ENCODE data around the gene INAFM2. TPM values are rescaled to one million over a fixed set of nuclear protein-coding genes. Genes with fewer than 3 reads are reported as not detected.

The INAFM2 gene
- total and polyA plus RNA-seq, 9 donors: 10.7 to 16.7 (median 13.3) TPM

- Histone ChIP-seq H3K27me3 (ENCODE audit: control insufficient read depth, insufficient read depth, low read length) (no peaks in the 10 kb centered on the region), H3K27ac (ENCODE audit: low read length) (peak overlapping the region; percentile 84), H3K4me1 (ENCODE audit: control insufficient read depth, insufficient read depth, low read length) (peaks cover 71% of the 10 kb centered on the region), H3K9me3 (replicated peaks; ENCODE audit: control insufficient read depth, low read depth, low read length) (no peaks in the 10 kb centered on the region), H3K4me3 (ENCODE audit: low read length) (no peak overlapping the region), H3K36me3 (ENCODE audit: control insufficient read depth, insufficient read depth, low read length) (no peaks in the 10 kb centered on the region)
- 94% methylated on average over 2 of the region's 3 CpGs for WGBS (ENCODE audit: insufficient coverage)
- no peak for DNase-seq
These were observed 11.0 kb downstream of the INAFM2 start for GRCh38 chr15:40334541-40334940.

GRCh38 chr15:40334941-40335795 lies 11.7 kb downstream of the INAFM2 start:
- peaks cover 73% of the 10 kb centered on the region for H3K4me1 ChIP-seq (ENCODE audit: control insufficient read depth, insufficient read depth, low read length)
- H3K27me3 ChIP-seq (ENCODE audit: control insufficient read depth, insufficient read depth, low read length): no peaks in the 10 kb centered on the region
- no peak for DNase-seq
- peak overlapping the region; percentile 84 for H3K27ac ChIP-seq (ENCODE audit: low read length)
- no peaks in the 10 kb centered on the region for H3K9me3 ChIP-seq (replicated peaks; ENCODE audit: control insufficient read depth, low read depth, low read length)
- 67% methylated on average over 22 of the region's 26 CpGs for WGBS (ENCODE audit: insufficient coverage)
- H3K36me3 ChIP-seq (ENCODE audit: control insufficient read depth, insufficient read depth, low read length): no peaks in the 10 kb centered on the region
- no peak overlapping the region for H3K4me3 ChIP-seq (ENCODE audit: low read length)

GRCh38 chr15:40335938-40336743 lies 12.6 kb downstream of the INAFM2 start:
- Histone ChIP-seq H3K36me3 (ENCODE audit: control insufficient read depth, insufficient read depth, low read length) (no peaks in the 10 kb centered on the region), H3K4me1 (ENCODE audit: control insufficient read depth, insufficient read depth, low read length) (peaks cover 73% of the 10 kb centered on the region), H3K27ac (ENCODE audit: low read length) (no peak overlapping the region), H3K9me3 (replicated peaks; ENCODE audit: control insufficient read depth, low read depth, low read length) (no peaks in the 10 kb centered on the region), H3K4me3 (ENCODE audit: low read length) (no peak overlapping the region), H3K27me3 (ENCODE audit: control insufficient read depth, insufficient read depth, low read length) (no peaks in the 10 kb centered on the region)
- WGBS (ENCODE audit: insufficient coverage): 52% methylated on average over 8 of the region's 13 CpGs
- DNase-seq: no peak

GRCh38 chr15:40336744-40337122 lies 13.2 kb downstream of the INAFM2 start:
- Histone ChIP-seq H3K4me1 (ENCODE audit: control insufficient read depth, insufficient read depth, low read length) (peaks cover 75% of the 10 kb centered on the region), H3K27me3 (ENCODE audit: control insufficient read depth, insufficient read depth, low read length) (no peaks in the 10 kb centered on the region), H3K9me3 (replicated peaks; ENCODE audit: control insufficient read depth, low read depth, low read length) (no peaks in the 10 kb centered on the region), H3K4me3 (ENCODE audit: low read length) (no peak overlapping the region), H3K27ac (ENCODE audit: low read length) (no peak overlapping the region), H3K36me3 (ENCODE audit: control insufficient read depth, insufficient read depth, low read length) (no peaks in the 10 kb centered on the region)
- WGBS (ENCODE audit: insufficient coverage): 37% methylated on average over 2 of the region's 5 CpGs
- no peak for DNase-seq

- H3K4me3 ChIP-seq (ENCODE audit: low read length): no peak overlapping the region
- no peak overlapping the region for H3K27ac ChIP-seq (ENCODE audit: low read length)
- H3K4me1 ChIP-seq (ENCODE audit: control insufficient read depth, insufficient read depth, low read length): peaks cover 75% of the 10 kb centered on the region
These were observed 14.1 kb downstream of the INAFM2 start for GRCh38 chr15:40337597-40337996.

GRCh38 chr15:40338041-40338657 lies 14.7 kb downstream of the INAFM2 start:
- H3K27me3 ChIP-seq (ENCODE audit: control insufficient read depth, insufficient read depth, low read length): no peaks in the 10 kb centered on the region
- no peaks in the 10 kb centered on the region for H3K36me3 ChIP-seq (ENCODE audit: control insufficient read depth, insufficient read depth, low read length)
- H3K9me3 ChIP-seq (replicated peaks; ENCODE audit: control insufficient read depth, low read depth, low read length): no peaks in the 10 kb centered on the region
- H3K27ac ChIP-seq (ENCODE audit: low read length): no peak overlapping the region
- no peak overlapping the region for H3K4me3 ChIP-seq (ENCODE audit: low read length)
- WGBS (ENCODE audit: insufficient coverage): 42% methylated on average over 6 of the region's 11 CpGs
- peak; percentile 67 for DNase-seq
- peaks cover 79% of the 10 kb centered on the region for H3K4me1 ChIP-seq (ENCODE audit: control insufficient read depth, insufficient read depth, low read length)

More at GRCh38 chr15:40337597-40337996, 14.1 kb downstream of the INAFM2 start:
- H3K27me3 ChIP-seq (ENCODE audit: control insufficient read depth, insufficient read depth, low read length): no peaks in the 10 kb centered on the region
- 76% methylated on average over 12 of the region's 19 CpGs for WGBS (ENCODE audit: insufficient coverage)
- no peak for DNase-seq
- no peaks in the 10 kb centered on the region for H3K36me3 ChIP-seq (ENCODE audit: control insufficient read depth, insufficient read depth, low read length)
- H3K9me3 ChIP-seq (replicated peaks; ENCODE audit: control insufficient read depth, low read depth, low read length): no peaks in the 10 kb centered on the region

GRCh38 chr15:40338921-40339620 lies 15.6 kb downstream of the INAFM2 start:
- WGBS (ENCODE audit: insufficient coverage): 75% methylated on average over 8 of the region's 11 CpGs
- Histone ChIP-seq H3K4me3 (ENCODE audit: low read length) (no peak overlapping the region), H3K36me3 (ENCODE audit: control insufficient read depth, insufficient read depth, low read length) (no peaks in the 10 kb centered on the region), H3K9me3 (replicated peaks; ENCODE audit: control insufficient read depth, low read depth, low read length) (no peaks in the 10 kb centered on the region), H3K27ac (ENCODE audit: low read length) (peak overlapping the region; percentile 89), H3K27me3 (ENCODE audit: control insufficient read depth, insufficient read depth, low read length) (no peaks in the 10 kb centered on the region), H3K4me1 (ENCODE audit: control insufficient read depth, insufficient read depth, low read length) (peaks cover 79% of the 10 kb centered on the region)
- DNase-seq: no peak

GRCh38 chr15:40339621-40339945 lies 16.1 kb downstream of the INAFM2 start:
- 80% methylated on average over 6 of the region's 7 CpGs for WGBS (ENCODE audit: insufficient coverage)
- Histone ChIP-seq H3K27me3 (ENCODE audit: control insufficient read depth, insufficient read depth, low read length) (no peaks in the 10 kb centered on the region), H3K27ac (ENCODE audit: low read length) (peak overlapping the region; percentile 89), H3K36me3 (ENCODE audit: control insufficient read depth, insufficient read depth, low read length) (no peaks in the 10 kb centered on the region), H3K9me3 (replicated peaks; ENCODE audit: control insufficient read depth, low read depth, low read length) (no peaks in the 10 kb centered on the region), H3K4me3 (ENCODE audit: low read length) (peak overlapping the region; percentile 22), H3K4me1 (ENCODE audit: control insufficient read depth, insufficient read depth, low read length) (peaks cover 79% of the 10 kb centered on the region)
- no peak for DNase-seq

GRCh38 chr15:40340038-40340739 lies 16.7 kb downstream of the INAFM2 start:
- Histone ChIP-seq H3K27ac (ENCODE audit: low read length) (peak overlapping the region; percentile 89), H3K9me3 (replicated peaks; ENCODE audit: control insufficient read depth, low read depth, low read length) (no peaks in the 10 kb centered on the region), H3K4me3 (ENCODE audit: low read length) (peak overlapping the region; percentile 22), H3K27me3 (ENCODE audit: control insufficient read depth, insufficient read depth, low read length) (no peaks in the 10 kb centered on the region), H3K4me1 (ENCODE audit: control insufficient read depth, insufficient read depth, low read length) (peaks cover 74% of the 10 kb centered on the region), H3K36me3 (ENCODE audit: control insufficient read depth, insufficient read depth, low read length) (no peaks in the 10 kb centered on the region)
- peak; percentile 81 for DNase-seq
- 25% methylated on average over 8 of the region's 14 CpGs for WGBS (ENCODE audit: insufficient coverage)
